GM19099 (cell line): ENCODE results near the gene KHDC4.

Source experiments
- POLR2A ChIP-seq: IDR thresholded peaks from 3 replicates; pipeline ENCODE4 v1.6.1; 2011; ENCODE audit warnings: low read depth; ENCODE audit not compliant: insufficient read length; ENCODE audit errors: extremely low read depth

The KHDC4 gene

GRCh38 chr1:155934936-155935590 is 850 bp upstream of the KHDC4 start:
- TF ChIP-seq POLR2A: no peak

- TF ChIP-seq POLR2A: no peak
Observed at GRCh38 chr1:155933591-155934096, 569 bp downstream of the KHDC4 start.

DNA sequence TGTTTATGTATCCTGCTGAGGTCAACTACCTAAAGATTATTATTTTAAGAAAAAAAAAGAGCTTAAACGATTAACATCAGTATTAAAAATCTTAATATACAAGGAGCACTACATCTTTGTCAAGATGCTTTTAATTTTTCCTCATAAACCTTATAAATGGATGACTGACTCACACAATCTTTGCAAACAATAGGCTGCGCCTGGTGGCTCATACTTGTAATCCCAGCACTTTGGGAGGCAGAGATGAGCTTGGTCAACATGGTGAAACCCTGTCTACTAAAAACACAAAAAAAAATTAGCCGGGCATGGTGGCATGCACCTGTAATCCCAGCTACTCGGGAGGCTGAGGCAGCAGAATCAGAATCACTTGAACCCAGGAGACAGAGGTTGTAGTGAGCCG is 1.7 kb downstream of the KHDC4 start:
- no peak for TF ChIP-seq POLR2A

DNA sequence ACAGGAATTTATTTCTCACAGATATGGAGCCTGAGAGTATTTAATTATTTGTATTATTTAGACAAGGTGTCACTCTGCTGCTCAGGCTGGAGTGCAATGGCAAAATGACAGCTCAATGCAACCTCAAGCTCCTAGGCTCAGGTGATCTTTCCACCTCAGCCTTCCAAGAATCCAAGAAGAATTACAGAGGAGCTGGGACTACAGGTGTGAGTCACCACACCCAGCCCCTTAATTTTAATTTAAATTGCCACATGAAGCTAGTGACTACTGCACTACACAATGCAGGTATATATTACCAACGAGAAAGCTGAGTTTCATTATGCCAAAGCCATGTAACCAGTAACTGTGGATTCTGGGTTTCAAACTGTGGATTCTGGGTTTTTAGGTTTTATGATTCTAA is 2.1 kb downstream of the KHDC4 start:
- no peak for TF ChIP-seq POLR2A

DNA sequence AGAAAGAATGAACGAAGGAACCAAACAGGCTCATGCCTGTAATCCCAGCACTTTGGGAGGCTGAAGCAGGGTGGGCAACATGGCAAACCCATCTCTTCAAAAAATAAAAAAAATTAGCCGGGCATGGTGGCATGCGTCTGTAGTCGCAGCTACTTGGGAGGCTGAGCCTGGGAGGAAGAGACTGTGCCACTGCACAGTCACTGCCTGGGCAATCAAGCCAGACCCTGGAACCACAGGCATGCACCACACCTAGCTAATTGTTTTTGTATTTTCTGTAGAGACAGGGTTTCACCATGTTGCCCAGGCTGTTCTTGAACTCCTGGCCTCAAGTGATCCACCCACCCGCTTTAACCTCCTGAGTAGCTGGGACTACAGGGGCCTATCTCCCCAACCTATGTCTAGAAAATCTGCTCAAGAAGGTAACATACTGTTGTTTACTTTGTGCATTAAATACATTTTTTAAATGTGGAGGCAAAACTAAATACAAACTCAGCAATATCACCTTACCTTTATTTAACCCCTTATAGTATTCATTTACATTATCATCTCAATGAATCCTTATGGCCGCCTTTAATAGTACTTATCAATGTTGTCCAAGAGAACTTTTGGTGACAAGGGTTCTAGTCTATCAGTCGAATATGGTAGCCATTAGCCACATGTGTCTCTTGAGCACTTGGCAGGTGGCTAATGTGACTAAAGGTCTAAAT is 2.7 kb downstream of the KHDC4 start:
- no peak for TF ChIP-seq POLR2A

DNA sequence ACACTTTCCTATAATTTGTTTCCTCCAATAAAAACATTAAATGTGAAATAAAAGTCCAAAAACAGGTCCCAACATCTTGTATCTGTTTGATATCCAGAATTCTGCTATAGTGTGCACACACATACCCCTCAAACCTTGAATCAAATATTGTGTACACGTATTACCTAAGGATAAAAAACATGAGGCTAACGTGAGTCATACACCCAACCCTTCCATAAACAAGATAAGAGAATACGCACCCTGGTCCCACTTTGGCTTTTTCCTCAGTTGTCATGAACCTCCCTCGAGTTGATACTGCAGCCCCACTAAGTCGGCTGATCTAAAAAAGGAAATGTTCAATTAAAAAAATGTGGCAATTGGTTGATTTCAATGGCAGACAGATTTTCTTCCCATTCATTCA is 5.2 kb downstream of the KHDC4 start:
- TF ChIP-seq POLR2A: no peak

DNA sequence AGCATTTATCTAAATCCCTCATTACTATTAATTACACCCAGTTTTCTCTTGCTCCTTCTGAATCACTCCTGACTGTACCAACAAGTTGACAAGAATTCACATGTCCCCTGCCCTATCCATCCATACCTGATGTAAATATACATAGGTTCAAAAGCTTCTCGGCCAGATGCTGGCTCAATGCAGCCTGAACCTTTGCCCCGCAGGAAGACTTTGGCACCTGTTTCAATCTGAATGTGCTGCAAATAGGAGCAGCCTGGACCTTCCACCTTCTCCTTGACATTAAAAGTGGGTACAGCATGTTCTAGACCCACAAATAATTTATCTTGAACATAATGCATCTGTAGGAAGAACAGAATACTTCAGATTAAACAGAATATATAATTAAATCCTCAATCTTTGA is 8.7 kb downstream of the KHDC4 start:
- TF ChIP-seq POLR2A: no peak

DNA sequence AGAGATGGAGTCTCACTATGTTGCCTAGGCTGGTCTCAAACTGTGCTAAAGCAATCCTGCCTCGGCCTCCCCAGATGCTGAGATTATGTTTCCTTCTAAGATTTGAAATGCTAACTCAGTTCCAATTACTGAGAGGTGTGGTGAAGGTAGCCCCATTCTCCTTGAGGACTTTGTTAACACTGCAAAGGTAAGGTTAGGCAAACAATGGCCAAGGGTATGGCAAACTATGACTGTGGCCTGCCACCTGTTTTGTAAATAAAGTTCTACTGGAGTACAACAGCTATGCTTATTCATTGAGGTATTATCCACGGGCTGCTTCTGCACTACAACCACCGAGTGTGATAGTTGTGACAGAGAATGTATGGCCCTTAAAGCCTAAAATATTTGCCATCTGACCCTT is 13.5 kb downstream of the KHDC4 start:
- TF ChIP-seq POLR2A: no peak

DNA sequence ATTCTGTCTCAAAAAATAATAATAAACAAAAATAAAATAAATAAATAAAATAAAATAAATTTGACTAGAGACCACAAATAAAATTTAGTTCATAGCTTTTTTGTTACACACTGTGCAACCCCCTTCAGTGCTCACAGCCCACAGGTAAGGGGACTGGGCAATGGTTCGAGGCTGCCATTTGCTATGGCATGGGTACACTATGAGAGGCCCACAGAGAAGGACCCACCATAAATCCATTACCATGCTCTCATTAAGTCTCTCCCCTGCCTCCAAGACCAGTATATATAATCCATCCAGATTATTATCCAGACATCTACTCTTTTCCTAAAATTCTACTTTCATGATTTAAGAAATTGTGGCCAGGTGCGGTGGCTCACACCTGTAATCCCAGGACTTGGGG is 14.4 kb downstream of the KHDC4 start:
- no peak for TF ChIP-seq POLR2A

- no peak for TF ChIP-seq POLR2A
Observed at GRCh38 chr1:155918660-155919059, 15.6 kb downstream of the KHDC4 start.

DNA sequence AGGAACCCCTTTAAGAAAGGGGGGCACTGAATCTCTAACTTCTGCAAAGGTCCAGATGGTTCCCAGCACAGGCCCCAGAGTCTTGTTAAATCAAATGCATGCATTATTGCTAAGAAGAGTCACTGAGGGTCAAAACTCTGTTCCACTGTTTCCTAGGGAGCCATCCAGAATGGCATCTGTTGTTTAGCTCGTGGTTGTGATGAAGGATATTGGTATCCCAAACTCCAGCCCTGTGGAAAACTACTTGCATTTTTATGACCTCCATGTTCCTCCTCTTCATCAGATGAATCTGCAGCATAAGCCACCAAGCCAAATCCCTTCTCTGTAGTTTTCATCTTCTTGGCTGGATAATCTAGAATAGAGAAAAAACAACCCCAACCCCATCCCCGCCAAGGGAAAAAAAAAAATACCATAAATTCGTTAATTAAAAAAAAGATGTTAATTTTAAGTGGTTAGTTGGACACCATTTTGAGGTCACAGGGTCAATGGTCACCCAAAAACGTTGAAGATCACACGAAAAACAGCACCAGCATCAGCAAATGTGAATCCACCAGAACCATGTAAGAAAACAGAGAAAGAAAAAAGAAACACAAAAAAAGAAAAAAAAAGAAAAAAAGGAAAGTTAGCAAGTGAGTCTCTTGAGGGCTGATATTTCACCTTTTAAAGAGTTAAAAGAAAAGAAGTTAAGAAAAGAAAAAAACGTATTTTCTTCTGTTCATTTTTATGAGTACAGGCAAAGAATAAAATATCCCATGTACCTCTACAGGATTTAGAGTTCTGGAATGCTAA is 20.1 kb downstream of the KHDC4 start:
- TF ChIP-seq POLR2A: no peak

- TF ChIP-seq POLR2A: no peak
Observed at GRCh38 chr1:155912056-155912536, 22.1 kb downstream of the KHDC4 start.

DNA sequence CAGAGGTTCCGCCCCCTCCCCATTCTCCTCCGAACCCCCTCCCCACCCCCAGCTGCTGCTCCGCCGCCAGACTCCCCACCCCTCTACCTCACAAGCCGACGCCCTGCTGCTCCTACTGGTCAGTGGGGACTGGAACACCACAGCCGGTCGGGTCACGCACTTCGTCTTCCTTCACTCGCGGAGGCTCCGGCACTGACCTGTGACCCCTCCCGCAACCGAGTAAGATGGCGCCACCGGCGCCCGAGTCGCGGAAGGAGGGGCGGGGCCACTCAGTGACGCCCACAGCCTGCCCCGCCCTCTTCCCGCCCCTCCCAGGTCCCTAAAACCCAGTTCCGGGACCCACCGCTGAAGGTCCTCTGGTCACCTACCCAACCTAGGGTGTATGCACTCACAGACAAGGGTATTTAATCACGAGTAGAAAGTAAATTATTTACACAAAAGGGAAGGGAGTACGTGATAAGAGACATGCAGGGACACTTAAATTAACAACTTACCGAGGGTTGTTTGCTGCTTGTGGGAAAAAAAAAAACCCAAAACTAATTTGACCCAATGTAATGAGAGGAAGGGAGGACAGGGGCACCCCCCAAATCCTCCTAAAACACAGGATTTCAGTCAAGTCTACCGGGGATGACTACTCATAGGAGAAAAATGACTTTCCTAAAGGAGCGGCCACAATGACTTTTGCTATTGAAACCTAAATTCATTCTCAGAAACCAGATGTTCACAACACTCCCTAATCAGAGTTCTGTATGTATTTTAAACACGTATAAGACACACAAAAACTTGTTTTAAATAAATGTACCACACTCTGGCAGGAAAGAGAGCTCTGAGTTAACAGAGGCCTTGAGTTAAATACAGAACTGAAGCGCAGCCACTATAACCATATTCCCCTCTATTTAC is 22.8 kb downstream of the KHDC4 start, which contains the start of gene RIT1:
RIT1 (minus strand) TSS at position 194 of the 900 bp plus-strand sequence. CDS start 588 bp downstream, outside the sequence.
- TF ChIP-seq POLR2A: peak; percentile 64

GRCh38 chr1:155910621-155911121 is 23.5 kb downstream of the KHDC4 start:
- TF ChIP-seq POLR2A: no peak
